GM23338 (cell line): ENCODE measurements around the gene XPO4. TPM values are rescaled to one million over a fixed set of nuclear protein-coding genes. Genes with fewer than 3 reads are reported as not detected.

ENCODE experiments used
- ATAC-seq: fragments of 200-7000 bp; cut with Tn5 transposase; 3 replicates; pipeline ENCODE4 v1.9.1; 2020
- DNase-seq: peaks from one replicate; pipeline ENCODE4 v3.0.0-alpha.2; 2015; ENCODE audit warnings: low spot score
- H2AFZ ChIP-seq: fragments of 200-600 bp; sonication (generic); 2 replicates; pipeline ENCODE4 v1.8.0; 2016; ENCODE audit warnings: antibody characterized with exemption, mild to moderate bottlenecking, moderate library complexity
- H3F3A ChIP-seq: fragments of 200-600 bp; sonication (generic); replicated peaks from 2 replicates; pipeline ENCODE4 v1.8.0; 2017; ENCODE audit warnings: antibody characterized with exemption, mixed run types, low read depth
- H3K27ac ChIP-seq: fragments of 200-600 bp; sonication (generic); 2 replicates; pipeline ENCODE4 v1.6.1; 2016; ENCODE audit warnings: low read depth
- H3K27me3 ChIP-seq: fragments of 200-600 bp; sonication (generic); 2 replicates; pipeline ENCODE4 v1.8.0; 2016; ENCODE audit warnings: mild to moderate bottlenecking, mixed run types, moderate library complexity; ENCODE audit not compliant: insufficient read depth
- H3K36me3 ChIP-seq: fragments of 200-600 bp; sonication (generic); 2 replicates; pipeline ENCODE4 v1.8.0; 2016; ENCODE audit warnings: mild to moderate bottlenecking; ENCODE audit not compliant: insufficient read depth
- H3K4me1 ChIP-seq: fragments of 200-600 bp; sonication (generic); 2 replicates; pipeline ENCODE4 v1.8.0; 2016; ENCODE audit warnings: mild to moderate bottlenecking, moderate library complexity; ENCODE audit not compliant: insufficient read depth
- H3K4me2 ChIP-seq: fragments of 200-600 bp; sonication (generic); 2 replicates; pipeline ENCODE4 v1.7.1; 2017; ENCODE audit warnings: mixed run types
- H3K4me3 ChIP-seq: fragments of 200-600 bp; sonication (generic); 2 replicates; pipeline ENCODE4 v1.6.1; 2016; ENCODE audit warnings: mixed run types
- H3K79me2 ChIP-seq: fragments of 200-600 bp; sonication (generic); replicated peaks from 2 replicates; pipeline ENCODE4 v1.8.0; 2017; ENCODE audit warnings: mild to moderate bottlenecking; ENCODE audit not compliant: insufficient read depth
- H3K9me2 ChIP-seq: fragments of 200-600 bp; sonication (generic); 2 replicates; pipeline ENCODE4 v1.8.0; 2017; ENCODE audit not compliant: insufficient read depth
- H4K20me1 ChIP-seq: fragments of 200-600 bp; sonication (generic); replicated peaks from 2 replicates; pipeline ENCODE4 v1.8.0; 2017; ENCODE audit warnings: mild to moderate bottlenecking; ENCODE audit not compliant: insufficient read depth
- H3K27ac Mint-ChIP-seq: 2 replicates; pipeline ENCODE4 v1.8.0; 2020; ENCODE audit warnings: inconsistent platforms, mild to moderate bottlenecking, moderate library complexity, mixed read lengths
- H3K27me3 Mint-ChIP-seq: 3 replicates; pipeline ENCODE4 v1.8.0; 2022; ENCODE audit warnings: low read depth, mild to moderate bottlenecking, moderate library complexity, mixed read lengths, inconsistent platforms; ENCODE audit not compliant: insufficient read depth, poor library complexity
- H3K36me3 Mint-ChIP-seq: 3 replicates; pipeline ENCODE4 v1.8.0; 2021; ENCODE audit warnings: low read depth, mild to moderate bottlenecking, inconsistent platforms, moderate library complexity, mixed read lengths
- H3K4me1 Mint-ChIP-seq: 3 replicates; pipeline ENCODE4 v1.8.0; 2020; ENCODE audit warnings: mild to moderate bottlenecking, inconsistent platforms, mixed read lengths
- H3K4me3 Mint-ChIP-seq: 3 replicates; pipeline ENCODE4 v1.8.0; 2021; ENCODE audit warnings: moderate library complexity, mild to moderate bottlenecking, inconsistent platforms, mixed read lengths
- H3K9me3 Mint-ChIP-seq: 3 replicates; pipeline ENCODE4 v1.8.0; 2020; ENCODE audit warnings: moderate library complexity, mild to moderate bottlenecking, inconsistent platforms, mixed read lengths
- CREB1 ChIP-seq: fragments of 250-450 bp; sonication (Bioruptor Pico); IDR thresholded peaks from 2 replicates; pipeline ENCODE4 v1.5.0; 2020; ENCODE audit warnings: low read depth, mild to moderate bottlenecking, moderate library complexity
- EZH2 ChIP-seq: fragments of 200-600 bp; sonication (generic); IDR thresholded peaks from one replicate; pipeline ENCODE4 v1.8.0; 2017; ENCODE audit warnings: antibody characterized with exemption, mild to moderate bottlenecking, low read depth; ENCODE audit not compliant: unreplicated experiment
- EZH2phosphoT487 ChIP-seq: fragments of 200-600 bp; sonication (generic); IDR thresholded peaks from one replicate; pipeline ENCODE4 v1.8.1; 2018; ENCODE audit warnings: antibody characterized with exemption; ENCODE audit not compliant: unreplicated experiment
- JUNB ChIP-seq: IDR thresholded peaks from one replicate; pipeline ENCODE4 v1.6.1; 2016; ENCODE audit warnings: antibody characterized with exemption; ENCODE audit not compliant: unreplicated experiment
- NANOG ChIP-seq: IDR thresholded peaks from 2 replicates; pipeline ENCODE4 v1.6.1; 2016; ENCODE audit warnings: antibody characterized with exemption, borderline replicate concordance
- POLR2AphosphoS5 ChIP-seq: IDR thresholded peaks from 2 replicates; pipeline ENCODE4 v1.6.1; 2016; ENCODE audit warnings: antibody characterized with exemption, low read depth
- STAT1 ChIP-seq: IDR thresholded peaks from one replicate; pipeline ENCODE4 v1.6.1; 2016; ENCODE audit warnings: antibody characterized with exemption; ENCODE audit not compliant: unreplicated experiment
- ZNF331 ChIP-seq: fragments of 250-450 bp; sonication (Bioruptor Pico); IDR thresholded peaks from 2 replicates; pipeline ENCODE4 v1.5.0; 2020; ENCODE audit warnings: low read depth, mild to moderate bottlenecking, moderate library complexity
- polyA plus RNA-seq: library from polyadenylated mRNA; unstranded; fragments of >200 nt; fragmentation: Nextera tagmentation; extraction: Ambion mirVana; gene quantifications from 2 replicates; pipeline ENCODE4 v1.2.1, GENCODE V29; 2016
- total RNA-seq: library from RNA; depleted of rRNA; stranded (reverse); fragments of >200 nt; shearing (Covaris generic); gene quantifications from 2 replicates; pipeline ENCODE4 v1.2.3, GENCODE V29; 2014
- TF ChIP-seq, protein P1 (sequence below): IDR thresholded peaks from one replicate; pipeline ENCODE4 v1.6.1; 2018; ENCODE audit warnings: antibody characterized with exemption; ENCODE audit not compliant: unreplicated experiment
- TF ChIP-seq, protein P2 (sequence below), 2 experiments: fragments of 200-600 bp in 1 of 2; sonication (generic) in 1 of 2; conservative IDR thresholded peaks; 2 replicates each; pipeline versions ENCODE4 v1.5.1 to v1.6.1; 2016 to 2017; ENCODE audit warnings: antibody characterized with exemption in 2 of 2, low read depth in 2 of 2, mild to moderate bottlenecking in 2 of 2, moderate library complexity in 1 of 2
- TF ChIP-seq, protein P3 (sequence below): IDR thresholded peaks from 2 replicates; pipeline ENCODE4 v1.6.1; 2016; ENCODE audit warnings: antibody characterized with exemption
- TF ChIP-seq, protein P4 (sequence below): fragments of 250-450 bp; sonication (Bioruptor Pico); IDR thresholded peaks from 2 replicates; pipeline ENCODE4 v1.5.0; 2020; ENCODE audit warnings: mild to moderate bottlenecking, moderate library complexity

The XPO4 gene
- total and polyA plus RNA-seq, 2 experiments from 2014 or later = 14.1 to 57.8 TPM

DNA sequence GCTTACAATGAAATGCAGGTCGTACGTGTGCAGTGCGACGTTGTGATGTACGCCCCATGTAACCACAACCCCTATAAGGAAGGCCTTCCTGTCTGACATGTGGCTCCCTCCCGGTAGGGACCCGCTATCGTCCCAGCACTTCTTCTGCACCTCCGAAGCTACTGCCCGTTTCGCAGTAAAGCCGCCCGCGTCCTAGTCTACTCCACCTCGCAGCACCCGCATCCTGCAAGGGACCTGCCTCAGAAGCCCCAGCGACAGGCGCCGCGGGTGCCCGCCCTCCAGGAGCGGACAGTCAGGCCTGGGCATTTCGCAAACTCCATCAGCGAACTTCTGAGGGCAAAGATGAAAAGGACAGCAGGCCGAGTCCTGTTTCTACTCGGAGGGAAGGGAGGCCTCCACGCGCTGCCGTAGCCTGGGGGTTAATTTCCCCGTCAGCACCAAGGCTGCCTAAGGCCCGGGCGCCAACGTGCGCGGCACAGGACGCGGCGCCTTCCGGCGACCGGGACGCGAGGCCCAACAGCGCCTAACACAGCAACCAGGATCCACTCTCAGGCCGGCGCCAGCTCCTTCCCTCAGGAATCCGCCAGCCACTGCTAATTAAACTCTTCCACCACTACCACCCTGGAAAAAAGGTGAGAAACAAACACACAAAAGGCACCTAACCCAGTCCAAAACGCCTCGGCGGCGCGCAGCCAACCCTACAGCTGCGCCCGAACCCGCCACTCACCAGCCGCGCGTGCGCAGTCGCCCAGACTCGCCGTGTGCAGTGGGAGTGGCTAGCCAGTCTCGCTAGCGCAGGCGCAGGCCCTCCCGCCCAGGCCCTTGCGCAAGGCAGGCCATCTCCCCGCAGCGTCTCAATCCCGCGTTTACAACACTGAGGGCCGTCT lies 129.1 kb downstream of the XPO4 start, which contains the start of gene EEF1AKMT1:
EEF1AKMT1 (minus strand) TSS at position 768 of the 887 bp plus-strand sequence. CDS start 16,363 bp downstream, outside the sequence.
- H3K27ac Mint-ChIP-seq = peak within 1 kb of the TSS; percentile 99
- Histone ChIP-seq H3K27me3 (no peaks in the 10 kb centered on the region), H3K27ac (peak within 1 kb of the TSS; percentile 85), H3K36me3 (no peaks in the 10 kb centered on the region), H3K4me1 (no peaks in the 10 kb centered on the region; the same call in 1 of the 2 replicates), H3K9me2 (no peaks in the 10 kb centered on the region), H3K79me2 (no peaks in the 10 kb centered on the region), H3K4me3 (peak within 1 kb of the TSS; percentile 74), H4K20me1 (no peaks in the 10 kb centered on the region), H3F3A (no peaks in the 10 kb centered on the region), H3K4me2 (peak within 1 kb of the TSS; percentile 86), H2AFZ (peak within 1 kb of the TSS; percentile 92)
- H3K9me3 Mint-ChIP-seq = peaks cover 7% of the 10 kb centered on the region; the same call in 1 of the 3 replicates
- TF ChIP-seq NANOG = no peak
- no peak for TF ChIP-seq EZH2phosphoT487
- TF ChIP-seq, protein P1, sequence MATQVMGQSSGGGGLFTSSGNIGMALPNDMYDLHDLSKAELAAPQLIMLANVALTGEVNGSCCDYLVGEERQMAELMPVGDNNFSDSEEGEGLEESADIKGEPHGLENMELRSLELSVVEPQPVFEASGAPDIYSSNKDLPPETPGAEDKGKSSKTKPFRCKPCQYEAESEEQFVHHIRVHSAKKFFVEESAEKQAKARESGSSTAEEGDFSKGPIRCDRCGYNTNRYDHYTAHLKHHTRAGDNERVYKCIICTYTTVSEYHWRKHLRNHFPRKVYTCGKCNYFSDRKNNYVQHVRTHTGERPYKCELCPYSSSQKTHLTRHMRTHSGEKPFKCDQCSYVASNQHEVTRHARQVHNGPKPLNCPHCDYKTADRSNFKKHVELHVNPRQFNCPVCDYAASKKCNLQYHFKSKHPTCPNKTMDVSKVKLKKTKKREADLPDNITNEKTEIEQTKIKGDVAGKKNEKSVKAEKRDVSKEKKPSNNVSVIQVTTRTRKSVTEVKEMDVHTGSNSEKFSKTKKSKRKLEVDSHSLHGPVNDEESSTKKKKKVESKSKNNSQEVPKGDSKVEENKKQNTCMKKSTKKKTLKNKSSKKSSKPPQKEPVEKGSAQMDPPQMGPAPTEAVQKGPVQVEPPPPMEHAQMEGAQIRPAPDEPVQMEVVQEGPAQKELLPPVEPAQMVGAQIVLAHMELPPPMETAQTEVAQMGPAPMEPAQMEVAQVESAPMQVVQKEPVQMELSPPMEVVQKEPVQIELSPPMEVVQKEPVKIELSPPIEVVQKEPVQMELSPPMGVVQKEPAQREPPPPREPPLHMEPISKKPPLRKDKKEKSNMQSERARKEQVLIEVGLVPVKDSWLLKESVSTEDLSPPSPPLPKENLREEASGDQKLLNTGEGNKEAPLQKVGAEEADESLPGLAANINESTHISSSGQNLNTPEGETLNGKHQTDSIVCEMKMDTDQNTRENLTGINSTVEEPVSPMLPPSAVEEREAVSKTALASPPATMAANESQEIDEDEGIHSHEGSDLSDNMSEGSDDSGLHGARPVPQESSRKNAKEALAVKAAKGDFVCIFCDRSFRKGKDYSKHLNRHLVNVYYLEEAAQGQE = no peak
- peak; percentile 95 for TF ChIP-seq POLR2AphosphoS5
- TF ChIP-seq, protein P2, sequence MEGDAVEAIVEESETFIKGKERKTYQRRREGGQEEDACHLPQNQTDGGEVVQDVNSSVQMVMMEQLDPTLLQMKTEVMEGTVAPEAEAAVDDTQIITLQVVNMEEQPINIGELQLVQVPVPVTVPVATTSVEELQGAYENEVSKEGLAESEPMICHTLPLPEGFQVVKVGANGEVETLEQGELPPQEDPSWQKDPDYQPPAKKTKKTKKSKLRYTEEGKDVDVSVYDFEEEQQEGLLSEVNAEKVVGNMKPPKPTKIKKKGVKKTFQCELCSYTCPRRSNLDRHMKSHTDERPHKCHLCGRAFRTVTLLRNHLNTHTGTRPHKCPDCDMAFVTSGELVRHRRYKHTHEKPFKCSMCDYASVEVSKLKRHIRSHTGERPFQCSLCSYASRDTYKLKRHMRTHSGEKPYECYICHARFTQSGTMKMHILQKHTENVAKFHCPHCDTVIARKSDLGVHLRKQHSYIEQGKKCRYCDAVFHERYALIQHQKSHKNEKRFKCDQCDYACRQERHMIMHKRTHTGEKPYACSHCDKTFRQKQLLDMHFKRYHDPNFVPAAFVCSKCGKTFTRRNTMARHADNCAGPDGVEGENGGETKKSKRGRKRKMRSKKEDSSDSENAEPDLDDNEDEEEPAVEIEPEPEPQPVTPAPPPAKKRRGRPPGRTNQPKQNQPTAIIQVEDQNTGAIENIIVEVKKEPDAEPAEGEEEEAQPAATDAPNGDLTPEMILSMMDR (conservative IDR thresholded peaks at IDR 0.05; ENCODE audit: low read depth in 2 of 2) = no peak
- TF ChIP-seq, protein P3, sequence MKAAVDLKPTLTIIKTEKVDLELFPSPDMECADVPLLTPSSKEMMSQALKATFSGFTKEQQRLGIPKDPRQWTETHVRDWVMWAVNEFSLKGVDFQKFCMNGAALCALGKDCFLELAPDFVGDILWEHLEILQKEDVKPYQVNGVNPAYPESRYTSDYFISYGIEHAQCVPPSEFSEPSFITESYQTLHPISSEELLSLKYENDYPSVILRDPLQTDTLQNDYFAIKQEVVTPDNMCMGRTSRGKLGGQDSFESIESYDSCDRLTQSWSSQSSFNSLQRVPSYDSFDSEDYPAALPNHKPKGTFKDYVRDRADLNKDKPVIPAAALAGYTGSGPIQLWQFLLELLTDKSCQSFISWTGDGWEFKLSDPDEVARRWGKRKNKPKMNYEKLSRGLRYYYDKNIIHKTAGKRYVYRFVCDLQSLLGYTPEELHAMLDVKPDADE = peak; percentile 16; the same call in 1 of the 2 replicates
- no peak for TF ChIP-seq CREB1
- TF ChIP-seq JUNB = no peak
- TF ChIP-seq, protein P4, sequence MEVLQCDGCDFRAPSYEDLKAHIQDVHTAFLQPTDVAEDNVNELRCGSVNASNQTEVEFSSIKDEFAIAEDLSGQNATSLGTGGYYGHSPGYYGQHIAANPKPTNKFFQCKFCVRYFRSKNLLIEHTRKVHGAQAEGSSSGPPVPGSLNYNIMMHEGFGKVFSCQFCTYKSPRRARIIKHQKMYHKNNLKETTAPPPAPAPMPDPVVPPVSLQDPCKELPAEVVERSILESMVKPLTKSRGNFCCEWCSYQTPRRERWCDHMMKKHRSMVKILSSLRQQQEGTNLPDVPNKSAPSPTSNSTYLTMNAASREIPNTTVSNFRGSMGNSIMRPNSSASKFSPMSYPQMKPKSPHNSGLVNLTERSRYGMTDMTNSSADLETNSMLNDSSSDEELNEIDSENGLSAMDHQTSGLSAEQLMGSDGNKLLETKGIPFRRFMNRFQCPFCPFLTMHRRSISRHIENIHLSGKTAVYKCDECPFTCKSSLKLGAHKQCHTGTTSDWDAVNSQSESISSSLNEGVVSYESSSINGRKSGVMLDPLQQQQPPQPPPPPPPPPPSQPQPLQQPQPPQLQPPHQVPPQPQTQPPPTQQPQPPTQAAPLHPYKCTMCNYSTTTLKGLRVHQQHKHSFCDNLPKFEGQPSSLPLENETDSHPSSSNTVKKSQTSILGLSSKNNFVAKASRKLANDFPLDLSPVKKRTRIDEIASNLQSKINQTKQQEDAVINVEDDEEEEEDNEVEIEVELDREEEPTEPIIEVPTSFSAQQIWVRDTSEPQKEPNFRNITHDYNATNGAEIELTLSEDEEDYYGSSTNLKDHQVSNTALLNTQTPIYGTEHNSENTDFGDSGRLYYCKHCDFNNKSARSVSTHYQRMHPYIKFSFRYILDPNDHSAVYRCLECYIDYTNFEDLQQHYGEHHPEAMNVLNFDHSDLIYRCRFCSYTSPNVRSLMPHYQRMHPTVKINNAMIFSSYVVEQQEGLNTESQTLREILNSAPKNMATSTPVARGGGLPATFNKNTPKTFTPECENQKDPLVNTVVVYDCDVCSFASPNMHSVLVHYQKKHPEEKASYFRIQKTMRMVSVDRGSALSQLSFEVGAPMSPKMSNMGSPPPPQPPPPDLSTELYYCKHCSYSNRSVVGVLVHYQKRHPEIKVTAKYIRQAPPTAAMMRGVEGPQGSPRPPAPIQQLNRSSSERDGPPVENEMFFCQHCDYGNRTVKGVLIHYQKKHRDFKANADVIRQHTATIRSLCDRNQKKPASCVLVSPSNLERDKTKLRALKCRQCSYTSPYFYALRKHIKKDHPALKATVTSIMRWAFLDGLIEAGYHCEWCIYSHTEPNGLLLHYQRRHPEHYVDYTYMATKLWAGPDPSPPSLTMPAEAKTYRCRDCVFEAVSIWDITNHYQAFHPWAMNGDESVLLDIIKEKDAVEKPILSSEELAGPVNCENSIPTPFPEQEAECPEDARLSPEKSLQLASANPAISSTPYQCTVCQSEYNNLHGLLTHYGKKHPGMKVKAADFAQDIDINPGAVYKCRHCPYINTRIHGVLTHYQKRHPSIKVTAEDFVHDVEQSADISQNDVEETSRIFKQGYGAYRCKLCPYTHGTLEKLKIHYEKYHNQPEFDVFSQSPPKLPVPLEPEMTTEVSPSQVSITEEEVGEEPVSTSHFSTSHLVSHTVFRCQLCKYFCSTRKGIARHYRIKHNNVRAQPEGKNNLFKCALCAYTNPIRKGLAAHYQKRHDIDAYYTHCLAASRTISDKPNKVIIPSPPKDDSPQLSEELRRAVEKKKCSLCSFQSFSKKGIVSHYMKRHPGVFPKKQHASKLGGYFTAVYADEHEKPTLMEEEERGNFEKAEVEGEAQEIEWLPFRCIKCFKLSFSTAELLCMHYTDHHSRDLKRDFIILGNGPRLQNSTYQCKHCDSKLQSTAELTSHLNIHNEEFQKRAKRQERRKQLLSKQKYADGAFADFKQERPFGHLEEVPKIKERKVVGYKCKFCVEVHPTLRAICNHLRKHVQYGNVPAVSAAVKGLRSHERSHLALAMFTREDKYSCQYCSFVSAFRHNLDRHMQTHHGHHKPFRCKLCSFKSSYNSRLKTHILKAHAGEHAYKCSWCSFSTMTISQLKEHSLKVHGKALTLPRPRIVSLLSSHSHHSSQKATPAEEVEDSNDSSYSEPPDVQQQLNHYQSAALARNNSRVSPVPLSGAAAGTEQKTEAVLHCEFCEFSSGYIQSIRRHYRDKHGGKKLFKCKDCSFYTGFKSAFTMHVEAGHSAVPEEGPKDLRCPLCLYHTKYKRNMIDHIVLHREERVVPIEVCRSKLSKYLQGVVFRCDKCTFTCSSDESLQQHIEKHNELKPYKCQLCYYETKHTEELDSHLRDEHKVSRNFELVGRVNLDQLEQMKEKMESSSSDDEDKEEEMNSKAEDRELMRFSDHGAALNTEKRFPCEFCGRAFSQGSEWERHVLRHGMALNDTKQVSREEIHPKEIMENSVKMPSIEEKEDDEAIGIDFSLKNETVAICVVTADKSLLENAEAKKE (CRISPR knock-in tag) = no peak
- no peak for TF ChIP-seq STAT1
- no peak for TF ChIP-seq EZH2
- no peak for TF ChIP-seq ZNF331 (CRISPR knock-in tag)
- peaks cover 11% of the 10 kb centered on the region for H3K27me3 Mint-ChIP-seq
- H3K4me3 Mint-ChIP-seq = peak within 1 kb of the TSS; percentile 94
- DNase-seq = peak; percentile 95
- peaks cover 9% of the 10 kb centered on the region; the same call in 2 of the 3 replicates for H3K4me1 Mint-ChIP-seq
- H3K36me3 Mint-ChIP-seq = peaks cover 24% of the 10 kb centered on the region
- peak; percentile 90 for ATAC-seq
